ENCODE measurements around the gene FZD7.

The FZD7 gene

GRCh38 chr2:202038471-202039277 lies 5.0 kb downstream of the FZD7 start:
- DNase-seq: no peak

- no peak for DNase-seq
These were observed 5.8 kb downstream of the FZD7 start for GRCh38 chr2:202039278-202040078.

- DNase-seq: no peak
These were observed 6.6 kb downstream of the FZD7 start for GRCh38 chr2:202040079-202040844.

GRCh38 chr2:202042444-202042843 lies 8.8 kb downstream of the FZD7 start:
- DNase-seq: no peak

- no peak for DNase-seq
These were observed 9.8 kb downstream of the FZD7 start for GRCh38 chr2:202043475-202043874.

- no peak for DNase-seq
These were observed 11.1 kb downstream of the FZD7 start for GRCh38 chr2:202044777-202045176.

GRCh38 chr2:202046572-202046971 lies 12.9 kb downstream of the FZD7 start:
- no peak for DNase-seq

GRCh38 chr2:202049092-202049728 lies 15.6 kb downstream of the FZD7 start:
- DNase-seq: no peak

- no peak for DNase-seq
These were observed 16.2 kb downstream of the FZD7 start for GRCh38 chr2:202049840-202050239.

GRCh38 chr2:202050652-202051051 lies 17.0 kb downstream of the FZD7 start:
- no peak for DNase-seq

- no peak for DNase-seq
These were observed 18.0 kb downstream of the FZD7 start for GRCh38 chr2:202051499-202052161.

GRCh38 chr2:202052235-202052634 lies 18.6 kb downstream of the FZD7 start:
- peak; percentile 15 for DNase-seq

- no peak for DNase-seq
These were observed 21.0 kb downstream of the FZD7 start for GRCh38 chr2:202054679-202055078.

- no peak for DNase-seq
These were observed 23.0 kb downstream of the FZD7 start for GRCh38 chr2:202056611-202057010.

GRCh38 chr2:202060218-202060617 lies 26.6 kb downstream of the FZD7 start:
- DNase-seq: no peak

GRCh38 chr2:202061695-202062094 lies 28.0 kb downstream of the FZD7 start:
- no peak for DNase-seq

GRCh38 chr2:202064171-202064880 lies 30.7 kb downstream of the FZD7 start:
- no peak for DNase-seq

- DNase-seq: no peak
These were observed 31.2 kb downstream of the FZD7 start for GRCh38 chr2:202064881-202065230.

- DNase-seq: no peak
These were observed 32.2 kb downstream of the FZD7 start for GRCh38 chr2:202065876-202066275.

- DNase-seq: no peak
These were observed 33.2 kb downstream of the FZD7 start for GRCh38 chr2:202066875-202067274.

GRCh38 chr2:202067589-202067988 lies 33.9 kb downstream of the FZD7 start:
- DNase-seq: no peak
